SK-N-SH (cell line): ENCODE measurements around the gene PEX14.

Source experiments
- POLR2AphosphoS5 ChIP-seq: IDR thresholded peaks from 2 replicates; pipeline ENCODE4 v1.6.1; 2012; ENCODE audit warnings: low read depth, low read length
- SIN3A ChIP-seq: IDR thresholded peaks from 2 replicates; pipeline ENCODE4 v1.6.1; 2012; ENCODE audit warnings: low read depth, mild to moderate bottlenecking, low read length, moderate library complexity, borderline replicate concordance
- TF ChIP-seq, protein P1 (sequence below): fragments of 200-600 bp; sonication (generic); IDR thresholded peaks from 2 replicates; pipeline ENCODE4 v1.6.1; 2017; ENCODE audit warnings: antibody characterized with exemption, mild to moderate bottlenecking, moderate library complexity
- TF ChIP-seq, protein P2 (sequence below): IDR thresholded peaks from 2 replicates; pipeline ENCODE4 v1.4.0; 2012; ENCODE audit warnings: low read depth

DNA sequence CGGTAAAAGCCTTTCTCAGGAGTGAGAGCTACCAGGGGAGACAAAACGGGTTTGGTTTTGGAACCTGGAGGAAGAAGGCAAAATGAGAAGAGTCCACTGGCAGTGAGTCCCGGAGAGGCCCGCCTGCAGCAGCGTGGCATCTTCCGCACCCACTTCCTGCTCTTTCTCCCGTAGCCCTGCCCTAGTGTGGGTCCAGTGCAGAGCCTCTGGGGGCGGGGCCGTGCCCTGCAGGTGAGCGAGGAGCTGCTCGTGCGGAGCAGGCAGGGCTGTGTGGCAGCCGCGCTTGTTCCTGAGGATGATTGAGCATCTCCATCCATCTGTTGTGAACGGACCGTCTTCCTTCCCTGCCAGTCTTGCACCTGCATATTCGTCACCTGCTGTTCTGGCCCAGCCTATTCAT, 66.5 kb downstream of the PEX14 start:
- TF ChIP-seq POLR2AphosphoS5 (no peak), SIN3A (no peak)
- TF ChIP-seq, protein P1, sequence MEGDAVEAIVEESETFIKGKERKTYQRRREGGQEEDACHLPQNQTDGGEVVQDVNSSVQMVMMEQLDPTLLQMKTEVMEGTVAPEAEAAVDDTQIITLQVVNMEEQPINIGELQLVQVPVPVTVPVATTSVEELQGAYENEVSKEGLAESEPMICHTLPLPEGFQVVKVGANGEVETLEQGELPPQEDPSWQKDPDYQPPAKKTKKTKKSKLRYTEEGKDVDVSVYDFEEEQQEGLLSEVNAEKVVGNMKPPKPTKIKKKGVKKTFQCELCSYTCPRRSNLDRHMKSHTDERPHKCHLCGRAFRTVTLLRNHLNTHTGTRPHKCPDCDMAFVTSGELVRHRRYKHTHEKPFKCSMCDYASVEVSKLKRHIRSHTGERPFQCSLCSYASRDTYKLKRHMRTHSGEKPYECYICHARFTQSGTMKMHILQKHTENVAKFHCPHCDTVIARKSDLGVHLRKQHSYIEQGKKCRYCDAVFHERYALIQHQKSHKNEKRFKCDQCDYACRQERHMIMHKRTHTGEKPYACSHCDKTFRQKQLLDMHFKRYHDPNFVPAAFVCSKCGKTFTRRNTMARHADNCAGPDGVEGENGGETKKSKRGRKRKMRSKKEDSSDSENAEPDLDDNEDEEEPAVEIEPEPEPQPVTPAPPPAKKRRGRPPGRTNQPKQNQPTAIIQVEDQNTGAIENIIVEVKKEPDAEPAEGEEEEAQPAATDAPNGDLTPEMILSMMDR, result no peak
- TF ChIP-seq, protein P2, sequence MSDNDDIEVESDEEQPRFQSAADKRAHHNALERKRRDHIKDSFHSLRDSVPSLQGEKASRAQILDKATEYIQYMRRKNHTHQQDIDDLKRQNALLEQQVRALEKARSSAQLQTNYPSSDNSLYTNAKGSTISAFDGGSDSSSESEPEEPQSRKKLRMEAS, result no peak
